ENCODE data around the gene ZNF439.
"Not testable (repeated sequence)": the region's sequence is repeated elsewhere in the genome, so short reads cannot be mapped to it uniquely, and the experiment has no call there.

Gene ZNF439

DNA sequence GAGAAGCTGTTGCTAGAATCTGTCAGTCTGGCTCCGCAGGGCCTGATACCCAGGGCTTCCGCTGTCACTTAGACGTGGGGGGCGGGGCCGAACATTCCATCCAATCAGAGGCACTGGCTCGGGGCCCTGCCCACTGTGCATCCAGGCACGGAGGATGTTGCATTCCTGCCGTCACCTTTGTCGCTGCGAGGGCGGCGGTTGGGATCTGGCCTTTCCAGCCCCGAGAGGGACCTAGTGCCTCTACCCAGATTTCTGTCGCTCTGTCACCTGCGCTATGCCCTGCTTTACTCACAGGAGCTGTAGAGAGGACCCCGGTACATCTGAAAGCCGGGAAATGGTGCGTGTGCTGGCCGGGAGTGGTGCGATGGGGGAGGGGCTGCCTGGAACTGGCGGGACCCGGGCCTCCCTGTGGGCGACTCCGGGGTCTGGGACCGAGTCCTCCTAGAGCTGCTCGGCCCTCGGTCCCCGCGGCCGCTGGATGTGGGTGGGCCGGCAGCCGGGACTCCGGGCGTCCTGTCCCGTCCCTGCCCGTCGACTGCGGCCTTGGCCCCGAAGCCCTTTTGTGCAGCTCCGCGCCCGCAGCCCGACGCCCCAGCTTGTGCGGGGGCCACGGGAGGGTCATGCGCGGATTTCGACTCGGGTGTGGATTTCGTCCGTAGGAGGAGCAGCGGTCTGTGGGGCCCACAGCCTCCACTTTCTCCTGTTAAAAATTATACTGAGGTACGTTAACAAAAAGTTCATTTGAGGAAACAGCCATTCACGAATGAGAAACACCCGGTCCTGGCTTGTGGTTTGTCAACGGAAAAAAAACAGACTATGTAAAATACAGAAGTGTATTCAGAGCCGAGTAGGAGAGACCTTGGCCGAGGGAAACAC lies at the start of gene ZNF439:
Gene ZNF439 (plus strand): TSS at position 133 of the 876 bp plus-strand sequence. CDS start 142 bp downstream, at position 275.
- DNase-seq, result peak; percentile 77

DNA sequence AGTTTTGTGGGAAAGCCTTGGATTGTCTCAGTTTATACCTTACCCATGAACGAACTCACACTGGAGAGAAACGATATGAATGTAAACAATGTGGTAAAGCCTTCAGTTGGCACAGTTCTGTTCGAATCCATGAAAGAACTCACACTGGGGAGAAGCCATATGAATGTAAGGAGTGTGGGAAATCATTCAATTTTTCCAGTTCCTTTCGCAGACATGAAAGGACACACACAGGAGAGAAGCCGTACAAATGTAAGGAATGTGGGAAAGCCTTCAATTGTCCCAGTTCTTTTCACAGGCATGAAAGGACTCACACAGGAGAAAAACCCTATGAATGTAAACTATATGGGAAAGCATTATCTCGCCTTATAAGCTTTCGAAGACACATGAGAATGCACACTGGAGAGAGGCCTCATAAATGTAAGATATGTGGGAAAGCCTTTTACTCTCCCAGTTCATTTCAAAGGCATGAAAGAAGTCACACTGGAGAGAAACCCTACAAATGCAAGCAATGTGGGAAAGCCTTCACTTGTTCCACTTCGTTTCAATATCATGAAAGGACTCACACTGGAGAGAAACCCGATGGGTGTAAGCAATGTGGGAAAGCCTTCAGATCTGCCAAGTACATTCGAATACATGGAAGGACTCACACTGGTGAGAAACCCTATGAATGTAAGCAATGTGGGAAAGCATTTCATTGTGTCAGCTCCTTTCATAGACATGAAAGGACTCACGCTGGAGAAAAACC lies 42.0 kb upstream of the ZNF439 start:
- no peak for DNase-seq

DNA sequence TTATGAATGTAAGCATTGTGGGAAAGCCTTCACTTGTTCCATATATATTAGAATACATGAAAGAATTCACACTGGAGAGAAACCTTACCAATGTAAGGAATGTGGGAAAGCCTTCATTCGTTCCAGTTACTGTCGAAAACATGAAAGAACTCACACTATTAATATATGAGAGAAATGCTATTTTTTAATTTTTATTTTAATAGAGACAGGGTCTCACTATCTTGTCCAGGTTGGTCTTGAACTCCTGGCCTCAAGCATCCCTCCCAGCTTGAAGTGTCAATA lies 41.5 kb upstream of the ZNF439 start:
- no peak for DNase-seq

DNA sequence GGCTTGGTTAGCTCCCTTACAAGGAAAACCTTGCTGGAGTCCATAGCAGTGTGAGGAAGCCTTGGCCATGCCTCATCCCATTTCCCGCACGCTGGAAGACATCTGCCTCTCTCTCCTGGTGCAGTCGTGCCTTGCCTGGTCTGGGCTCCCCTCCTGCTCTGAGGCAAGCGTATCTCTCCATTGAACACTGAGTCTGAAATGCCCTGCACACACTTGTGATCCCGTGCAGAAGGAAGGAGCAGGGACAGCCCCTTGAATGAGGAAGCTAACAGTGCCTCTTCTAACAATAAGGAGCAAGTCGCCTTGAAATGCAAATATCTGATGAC lies 34.9 kb upstream of the ZNF439 start:
- no peak for DNase-seq

DNA sequence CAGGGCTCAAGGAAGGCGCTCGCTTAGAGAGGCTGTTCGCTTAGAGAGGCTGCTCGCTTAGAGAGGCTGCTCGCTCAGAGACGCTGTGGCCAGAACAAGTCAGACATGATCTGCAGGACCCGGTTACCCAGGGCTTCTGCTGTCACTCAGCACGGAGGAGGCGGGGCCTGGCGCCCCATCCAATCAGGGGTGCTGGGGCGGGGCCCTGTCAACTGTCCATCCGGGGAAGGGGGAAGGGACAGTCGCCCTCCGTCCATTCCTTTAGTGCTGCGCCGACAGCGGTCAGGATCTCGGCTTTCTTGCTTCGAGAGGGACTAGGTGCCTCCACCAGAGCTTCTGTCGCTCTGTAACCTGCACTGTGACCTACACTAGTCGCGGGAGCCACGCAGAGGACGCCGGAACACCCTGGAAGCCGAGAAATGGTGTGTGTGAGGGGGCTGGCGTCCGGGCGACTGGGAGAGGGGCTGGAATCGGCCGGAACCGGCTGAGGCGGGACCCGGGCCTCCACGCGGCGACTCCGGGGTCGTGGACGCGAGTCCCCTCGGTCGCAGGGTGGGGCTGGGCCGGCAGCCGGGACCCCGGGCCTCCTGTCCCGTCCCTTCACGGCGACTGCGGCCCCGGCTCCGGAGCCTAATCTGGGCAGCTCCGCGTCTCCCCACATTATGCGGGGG lies 34.4 kb upstream of the ZNF439 start, which contains the start of gene ZNF440:
Gene ZNF440 (plus strand): TSS at position 245 of the 671 bp plus-strand sequence. CDS start 175 bp downstream, at position 420.
- DNase-seq, result peak; percentile 76

DNA sequence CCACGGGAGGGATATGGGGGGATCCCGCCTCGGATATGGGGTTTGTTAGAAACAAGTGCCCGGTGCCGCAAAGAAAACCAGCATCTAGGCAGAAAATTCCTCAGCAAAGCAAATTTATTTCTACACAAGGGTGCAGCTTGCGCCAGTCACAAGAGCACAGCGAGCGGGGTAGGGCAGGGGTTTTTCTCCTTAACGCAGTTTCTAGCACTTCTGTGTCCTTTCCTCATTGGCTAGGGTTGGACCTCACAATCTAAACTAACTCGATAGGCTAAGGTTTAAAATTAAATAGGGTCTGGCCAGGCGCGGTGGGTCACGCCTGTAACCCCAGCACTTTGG lies 33.9 kb upstream of the ZNF439 start:
- DNase-seq, result no peak

DNA sequence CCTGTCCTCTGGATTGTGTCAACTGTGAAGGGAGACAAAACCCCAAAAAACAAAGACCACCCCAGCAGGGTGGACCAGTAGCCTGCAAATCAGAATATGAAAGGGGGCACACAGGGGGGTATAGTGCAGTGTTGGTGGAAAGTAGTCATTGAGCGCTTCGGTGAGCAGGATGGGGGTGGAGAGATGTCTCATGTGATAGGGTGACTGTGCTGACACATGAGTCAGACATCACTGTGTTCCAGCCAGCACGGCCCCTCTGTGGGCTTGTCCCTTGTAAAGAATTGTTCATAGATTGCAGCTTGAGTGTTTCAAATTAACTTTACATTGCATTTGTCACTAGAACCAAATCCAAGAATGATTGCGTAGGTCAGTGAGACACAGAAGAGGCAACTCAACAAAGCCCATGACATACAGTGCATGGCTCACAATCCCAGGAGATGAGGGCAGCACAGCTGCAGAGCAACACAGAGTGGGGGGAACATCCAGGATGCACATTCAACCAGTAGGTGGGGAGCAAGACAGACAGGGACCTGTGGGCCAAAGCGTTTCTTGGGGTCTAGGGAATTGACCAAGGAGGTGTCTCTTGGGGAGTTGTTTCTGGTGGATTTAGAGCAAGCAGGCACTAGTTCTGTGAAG lies 26.9 kb upstream of the ZNF439 start:
- no peak for DNase-seq

DNA sequence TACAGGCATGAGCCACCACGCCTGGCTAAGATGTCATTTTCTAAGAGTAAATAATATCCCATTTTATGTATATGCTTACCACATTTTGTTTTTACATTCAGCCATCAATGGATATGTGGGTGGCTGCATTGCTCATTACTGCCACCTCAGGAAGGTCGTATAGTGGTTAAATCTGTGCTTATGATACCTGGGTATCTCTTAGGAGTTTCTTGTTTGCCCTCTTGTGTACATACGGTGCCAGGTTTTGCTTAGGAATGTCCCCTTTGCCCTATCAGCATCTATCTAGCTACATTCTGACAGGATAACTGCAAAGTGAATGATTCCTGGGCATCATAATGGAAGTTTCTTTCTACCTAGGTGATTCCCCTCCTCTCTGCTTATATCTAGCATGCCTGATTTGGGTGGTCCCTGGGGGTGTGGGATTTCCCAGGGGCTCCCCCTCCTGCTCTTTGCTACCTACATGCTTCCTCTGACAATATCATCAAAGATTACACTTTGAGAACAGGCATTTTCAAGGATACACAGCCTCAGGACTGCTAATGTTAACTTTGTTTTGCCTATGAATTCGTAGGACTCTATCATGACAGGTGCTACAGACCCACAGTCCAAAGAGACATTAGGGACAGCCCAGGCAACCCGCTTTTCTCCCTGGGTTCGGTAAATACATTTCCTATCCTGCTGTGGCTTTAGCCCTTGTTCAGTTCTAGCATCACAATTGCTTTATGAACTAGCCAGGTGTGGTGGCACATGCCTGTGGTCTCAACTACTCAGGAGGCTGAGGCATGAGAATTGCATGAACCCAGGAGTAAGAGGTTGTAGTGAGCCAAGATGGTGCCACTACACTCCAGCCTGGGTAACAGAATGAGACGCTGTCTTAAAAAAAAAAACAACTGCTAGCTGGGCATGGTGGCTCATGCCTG lies 19.3 kb upstream of the ZNF439 start:
- DNase-seq, result not testable (repeated sequence)

DNA sequence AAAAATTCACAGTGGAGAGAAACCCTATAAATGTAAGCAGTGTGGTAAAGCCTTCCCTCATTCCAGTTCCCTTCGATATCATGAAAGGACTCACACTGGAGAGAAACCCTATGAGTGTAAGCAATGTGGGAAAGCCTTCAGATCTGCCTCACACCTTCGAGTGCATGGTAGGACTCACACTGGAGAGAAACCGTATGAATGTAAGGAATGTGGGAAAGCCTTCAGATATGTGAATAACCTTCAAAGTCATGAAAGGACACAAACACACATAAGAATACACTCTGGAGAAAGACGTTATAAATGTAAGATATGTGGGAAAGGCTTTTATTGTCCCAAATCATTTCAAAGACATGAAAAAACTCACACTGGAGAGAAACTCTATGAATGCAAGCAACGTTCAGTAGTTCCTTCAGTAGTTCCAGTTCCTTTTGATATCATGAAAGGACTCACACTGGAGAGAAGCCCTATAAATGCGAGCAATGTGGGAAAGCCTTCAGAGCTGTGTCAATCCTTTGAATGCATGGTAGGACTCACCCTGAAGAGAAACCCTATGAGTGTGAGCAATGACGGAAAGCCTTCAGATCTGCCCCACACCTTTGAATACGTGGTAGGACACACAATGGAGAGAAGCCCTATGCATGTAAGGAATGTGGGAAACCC lies 16.1 kb upstream of the ZNF439 start:
- DNase-seq, result no peak

DNA sequence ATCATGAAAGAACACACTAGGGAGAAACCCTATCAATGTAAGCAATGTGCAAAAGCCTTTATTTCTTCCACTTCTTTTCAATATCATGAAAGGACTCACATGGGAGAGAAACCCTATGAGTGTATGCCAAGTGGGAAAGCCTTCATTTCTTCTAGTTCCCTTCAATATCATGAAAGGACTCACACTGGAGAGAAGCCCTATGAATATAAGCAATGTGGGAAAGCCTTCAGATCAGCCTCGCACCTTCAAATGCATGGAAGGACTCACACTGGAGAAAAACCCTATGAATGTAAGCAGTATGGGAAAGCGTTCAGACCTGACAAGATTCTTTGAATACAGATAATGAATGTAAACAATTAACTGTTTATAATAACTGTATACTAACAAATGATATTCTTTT lies 15.0 kb upstream of the ZNF439 start:
- DNase-seq, result no peak

DNA sequence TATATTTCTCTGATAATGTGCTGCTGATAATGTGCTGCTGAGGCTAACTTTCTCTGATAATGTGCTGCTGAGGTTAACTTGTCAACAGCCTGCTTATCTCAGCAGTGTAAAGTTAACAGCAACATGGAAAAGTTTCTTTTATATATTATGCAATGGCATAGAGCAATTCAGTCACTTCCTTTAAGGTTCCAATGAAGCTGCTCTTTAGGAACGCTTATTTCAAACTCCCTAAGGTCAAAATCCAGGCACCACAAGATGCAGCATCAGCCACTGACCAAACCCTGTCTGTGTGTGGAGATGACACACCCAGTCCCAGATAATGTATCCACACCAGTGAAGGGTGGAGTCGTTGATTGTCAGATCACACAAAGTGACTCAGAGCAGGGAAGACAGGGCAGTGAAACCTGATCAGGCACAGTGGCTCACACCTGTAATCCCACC lies 12.9 kb upstream of the ZNF439 start:
- DNase-seq, result not testable (repeated sequence)

DNA sequence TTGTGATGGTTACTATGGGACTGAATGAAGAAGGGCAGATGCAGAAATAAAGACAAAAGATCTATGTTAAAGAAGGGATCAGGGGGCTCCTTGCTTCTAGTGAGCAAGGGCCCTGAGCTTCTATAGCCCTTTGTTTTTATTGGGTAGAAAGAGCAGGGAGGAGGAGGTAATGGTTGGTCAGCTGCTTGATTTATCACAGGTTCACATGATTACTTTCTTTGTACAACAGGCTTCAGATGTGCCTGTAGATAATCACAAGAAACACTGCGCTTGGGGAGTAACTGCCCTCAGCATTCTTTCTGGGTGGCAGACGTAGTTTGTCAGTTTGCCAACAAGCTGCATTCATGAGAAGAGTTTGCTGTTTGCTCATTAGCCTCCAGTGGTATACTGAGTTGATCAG lies 4.8 kb upstream of the ZNF439 start:
- no peak for DNase-seq

DNA sequence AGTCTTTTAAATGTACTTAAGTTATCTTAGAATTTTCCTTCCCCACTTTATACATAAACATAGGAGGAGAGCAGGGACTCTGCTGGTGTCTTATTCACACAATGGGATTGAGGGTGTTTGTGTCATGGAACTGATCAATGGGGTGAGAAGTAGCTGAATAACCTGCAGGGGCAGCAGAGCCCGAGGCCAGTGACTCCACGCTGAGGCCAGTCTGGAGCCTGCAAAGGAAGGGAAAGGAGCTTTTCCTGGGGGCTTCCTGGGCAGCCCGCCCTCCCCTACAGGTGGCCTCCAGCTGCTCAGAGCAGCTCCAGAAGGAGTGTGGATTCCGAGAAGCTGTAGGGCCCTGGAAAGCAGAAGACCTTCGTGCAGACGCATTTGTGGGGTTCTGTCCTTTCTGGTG lies 911 bp upstream of the ZNF439 start:
- not testable (repeated sequence) for DNase-seq

DNA sequence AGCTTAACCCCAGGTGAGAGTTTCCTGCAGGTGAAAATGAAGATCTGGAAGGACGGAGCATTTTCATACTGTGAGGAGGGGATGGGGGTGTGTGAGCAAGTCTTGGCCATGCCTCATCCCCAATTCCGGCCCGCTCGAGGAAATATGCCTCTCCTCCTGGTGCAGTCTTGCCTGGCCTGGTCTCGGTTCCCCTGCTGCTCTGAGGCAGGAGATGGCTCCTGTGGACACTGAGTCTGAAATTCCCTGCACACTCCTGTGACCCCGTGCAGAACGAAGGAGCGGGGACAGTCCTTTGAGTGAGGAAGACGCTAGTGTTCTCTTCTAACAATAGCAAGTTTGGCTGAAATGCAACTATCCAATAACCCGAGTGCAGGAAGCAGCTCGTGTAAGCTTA lies 329 bp upstream of the ZNF439 start:
- no peak for DNase-seq

DNA sequence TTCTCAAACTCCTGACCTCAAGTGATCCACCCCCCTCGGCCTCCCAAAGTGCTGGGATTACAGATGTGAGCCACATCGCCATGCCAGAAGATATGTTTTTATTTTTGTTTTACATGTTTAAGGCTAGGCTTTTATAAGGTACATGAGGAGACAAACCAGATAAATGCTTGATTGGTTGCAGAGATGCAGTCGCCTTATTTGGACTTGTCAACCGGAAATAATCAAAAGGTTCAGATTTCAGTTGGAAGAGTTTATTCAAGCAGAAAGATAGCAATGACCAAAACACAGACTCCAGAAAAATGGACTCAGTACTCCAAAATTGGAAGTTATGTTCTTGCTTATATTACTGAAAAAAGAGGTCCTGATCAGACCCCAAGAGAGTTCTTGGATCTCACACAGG lies 1.8 kb downstream of the ZNF439 start:
- DNase-seq, result not testable (repeated sequence)

DNA sequence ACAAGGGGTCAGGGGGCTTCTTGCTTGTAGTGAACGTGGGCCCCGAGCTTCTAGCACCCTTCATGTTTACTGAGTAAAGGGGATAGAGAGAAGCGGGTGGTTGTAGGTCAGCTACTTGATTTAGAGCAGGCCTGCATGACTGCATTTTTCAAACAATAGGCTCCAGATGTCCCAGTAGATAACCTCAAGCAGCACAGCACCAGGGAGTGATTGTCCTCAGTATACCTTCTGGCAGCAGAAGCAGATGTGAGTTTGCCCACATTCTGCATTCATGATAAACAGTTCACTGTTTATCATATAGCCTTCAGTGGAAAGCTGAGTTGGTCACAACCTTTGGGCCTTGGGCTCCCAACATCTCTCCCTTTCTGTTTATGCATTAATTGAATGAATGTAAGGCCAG lies 4.8 kb downstream of the ZNF439 start:
- no peak for DNase-seq

DNA sequence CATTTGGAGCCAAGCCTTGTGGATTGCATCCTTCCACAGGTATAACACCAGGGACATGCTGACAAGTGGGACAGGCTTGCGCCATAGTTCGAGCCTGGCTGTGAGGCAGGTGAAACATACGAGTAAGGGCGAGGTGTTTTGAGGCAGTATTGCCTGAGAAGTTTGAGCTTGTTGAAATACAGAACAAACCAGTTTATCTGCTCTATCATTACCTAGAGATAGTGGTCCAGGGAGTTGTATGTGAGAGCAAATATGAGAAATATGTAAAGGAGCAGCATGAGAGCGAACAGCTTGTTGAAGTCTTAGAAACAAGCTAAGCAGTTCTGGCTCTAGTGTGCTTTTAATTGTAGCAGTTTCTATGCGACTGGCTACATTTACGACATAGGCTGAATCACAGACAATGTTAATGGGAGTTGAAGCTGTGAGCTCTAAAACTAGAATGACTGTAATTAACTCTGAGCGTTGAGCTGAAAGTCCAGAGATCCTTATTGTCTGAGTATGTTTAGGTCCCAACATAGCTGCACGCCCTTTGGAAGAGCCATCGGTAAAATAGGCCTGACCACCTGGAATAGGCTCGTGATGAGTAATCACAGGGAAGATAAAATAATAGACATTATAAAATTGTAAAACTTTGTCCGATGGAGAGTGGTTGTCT lies 8.2 kb downstream of the ZNF439 start:
- no peak for DNase-seq

DNA sequence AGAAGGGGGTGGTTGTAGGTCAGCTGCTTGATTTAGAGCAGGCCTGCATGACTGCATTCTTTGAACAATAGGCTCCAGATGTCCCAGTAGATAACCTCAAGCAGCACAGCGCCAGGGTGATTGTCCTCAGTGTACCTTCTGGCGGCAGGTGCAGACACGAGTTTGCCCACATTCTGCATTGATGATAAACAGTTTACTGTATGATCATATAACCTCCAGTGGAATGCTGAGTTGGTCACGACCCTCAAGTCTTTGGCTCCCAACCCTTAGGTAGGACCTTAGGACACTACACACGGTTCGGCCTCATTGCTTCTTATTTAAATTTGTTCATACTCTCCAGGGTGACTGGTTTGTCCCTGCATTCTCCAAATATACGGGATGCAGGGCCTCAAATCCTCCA lies 12.2 kb downstream of the ZNF439 start:
- DNase-seq, result no peak

DNA sequence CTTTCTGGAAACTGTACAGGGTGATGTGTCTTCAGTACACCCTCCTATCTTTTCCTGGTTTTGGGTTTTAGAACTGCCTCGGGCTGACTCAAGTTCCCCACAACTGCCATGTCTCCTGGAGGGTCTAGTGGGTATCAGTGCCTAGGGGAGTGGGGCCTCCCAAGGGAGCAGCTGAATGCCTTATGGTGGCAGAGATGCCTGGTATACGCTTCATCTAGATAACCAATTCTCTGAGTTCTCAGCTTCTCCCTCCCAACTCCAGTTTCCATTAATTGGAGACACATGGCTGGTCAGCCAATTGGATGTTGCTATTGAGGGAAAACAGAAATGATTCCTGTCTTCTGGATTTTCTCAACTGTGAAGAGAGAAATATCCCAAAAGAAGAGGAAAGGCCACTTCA lies 12.8 kb downstream of the ZNF439 start:
- no peak for DNase-seq

DNA sequence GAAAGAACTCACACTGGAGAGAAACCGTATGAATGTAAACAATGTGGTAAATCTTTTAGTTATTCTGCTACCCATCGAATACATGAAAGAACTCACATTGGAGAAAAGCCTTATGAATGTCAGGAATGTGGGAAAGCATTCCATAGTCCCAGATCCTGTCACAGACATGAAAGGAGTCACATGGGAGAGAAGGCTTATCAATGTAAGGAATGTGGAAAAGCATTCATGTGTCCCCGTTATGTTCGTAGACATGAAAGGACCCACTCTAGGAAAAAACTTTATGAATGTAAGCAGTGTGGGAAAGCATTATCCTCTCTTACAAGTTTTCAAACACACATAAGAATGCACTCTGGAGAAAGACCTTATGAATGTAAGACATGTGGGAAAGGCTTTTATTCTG lies 19.2 kb downstream of the ZNF439 start:
- DNase-seq, result not testable (repeated sequence)

DNA sequence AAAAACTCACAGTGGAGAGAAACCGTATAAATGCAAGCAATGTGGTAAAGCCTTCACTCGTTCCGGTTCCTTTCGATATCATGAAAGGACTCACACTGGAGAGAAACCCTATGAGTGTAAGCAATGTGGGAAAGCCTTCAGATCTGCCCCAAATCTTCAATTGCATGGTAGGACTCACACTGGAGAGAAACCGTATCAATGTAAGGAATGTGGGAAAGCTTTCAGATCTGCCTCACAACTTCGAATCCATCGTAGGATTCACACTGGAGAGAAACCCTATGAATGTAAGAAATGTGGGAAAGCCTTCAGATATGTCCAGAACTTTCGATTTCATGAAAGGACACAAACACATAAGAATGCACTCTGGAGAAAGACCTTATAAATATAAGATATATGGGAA lies 19.7 kb downstream of the ZNF439 start:
- no peak for DNase-seq
